Coronary artery (tissue), 2 donors: ENCODE results near the gene ZP1.
"Not testable (repeated sequence)": the region's sequence is repeated elsewhere in the genome, so short reads cannot be mapped to it uniquely, and the experiment has no call there.

Source experiments
- DNase-seq: peaks from one replicate; pipeline ENCODE4 v3.0.0-alpha.2; 2017; ENCODE audit warnings: low spot score
- H3K27ac ChIP-seq, 2 donors: fragments of 200-600 bp; sonication (generic); one replicate each; pipeline ENCODE4 v1.5.1; 2016 to 2019
- H3K4me3 ChIP-seq: fragments of 200-600 bp; sonication (generic); 2 replicates; pipeline ENCODE4 v1.5.1; 2016; ENCODE audit warnings: mild to moderate bottlenecking, moderate library complexity
- TF ChIP-seq, protein P1 (sequence below): fragments of 200-600 bp; sonication (generic); IDR thresholded peaks from one replicate; pipeline ENCODE4 v1.5.1; 2019; ENCODE audit warnings: antibody characterized with exemption

Gene ZP1

DNA sequence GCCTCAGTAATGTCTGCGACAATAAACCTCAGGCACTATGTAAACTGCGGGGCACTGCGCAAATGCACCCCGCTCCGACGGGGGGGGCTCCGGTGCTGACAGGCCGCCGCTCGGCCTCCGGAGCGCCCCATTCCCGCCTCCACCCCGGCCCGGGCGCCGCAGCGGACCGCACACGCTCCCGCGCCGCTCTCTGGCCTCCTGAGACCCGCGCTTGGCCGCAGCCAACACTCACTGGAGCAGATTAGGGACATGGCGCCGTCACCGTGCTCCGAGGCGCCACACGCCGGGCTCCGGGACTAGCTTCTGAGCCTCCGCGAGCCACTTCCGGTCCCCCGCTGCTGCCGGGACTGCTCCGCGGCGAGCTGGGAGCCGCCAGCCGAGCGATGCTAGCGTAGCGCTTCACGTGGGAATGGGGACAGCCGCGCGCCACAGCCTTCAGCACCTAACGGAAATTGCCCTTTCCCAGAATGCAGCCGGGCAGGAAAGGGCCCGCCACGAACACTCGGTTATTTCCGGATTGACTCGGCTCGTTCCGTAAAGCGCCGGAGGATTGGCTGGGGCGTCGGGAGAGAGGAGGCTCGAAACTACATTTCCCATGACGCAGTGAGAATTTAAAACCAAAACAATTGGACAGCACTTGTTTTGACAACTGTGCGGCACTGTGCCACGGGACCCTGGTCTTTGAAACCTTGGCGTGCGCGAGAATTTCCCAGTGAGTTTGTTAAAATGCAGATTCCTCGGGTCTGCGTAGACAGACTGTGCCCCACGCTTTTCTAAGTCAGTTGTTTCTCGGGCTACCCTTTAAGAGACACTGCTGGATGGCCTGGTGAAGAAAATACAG is 39.0 kb downstream of the ZP1 start, which contains the start of gene PRPF19:
Gene PRPF19, minus strand, starts transcription at position 454 of the 841 bp plus-strand sequence. Its CDS starts 203 bp downstream, at position 251.
- peak; percentile 97 for DNase-seq
- Histone ChIP-seq H3K4me3 (peak within 1 kb of the TSS; percentile 99), H3K27ac (peak within 1 kb of the TSS; percentile 95 to 98)
- TF ChIP-seq, protein P1, sequence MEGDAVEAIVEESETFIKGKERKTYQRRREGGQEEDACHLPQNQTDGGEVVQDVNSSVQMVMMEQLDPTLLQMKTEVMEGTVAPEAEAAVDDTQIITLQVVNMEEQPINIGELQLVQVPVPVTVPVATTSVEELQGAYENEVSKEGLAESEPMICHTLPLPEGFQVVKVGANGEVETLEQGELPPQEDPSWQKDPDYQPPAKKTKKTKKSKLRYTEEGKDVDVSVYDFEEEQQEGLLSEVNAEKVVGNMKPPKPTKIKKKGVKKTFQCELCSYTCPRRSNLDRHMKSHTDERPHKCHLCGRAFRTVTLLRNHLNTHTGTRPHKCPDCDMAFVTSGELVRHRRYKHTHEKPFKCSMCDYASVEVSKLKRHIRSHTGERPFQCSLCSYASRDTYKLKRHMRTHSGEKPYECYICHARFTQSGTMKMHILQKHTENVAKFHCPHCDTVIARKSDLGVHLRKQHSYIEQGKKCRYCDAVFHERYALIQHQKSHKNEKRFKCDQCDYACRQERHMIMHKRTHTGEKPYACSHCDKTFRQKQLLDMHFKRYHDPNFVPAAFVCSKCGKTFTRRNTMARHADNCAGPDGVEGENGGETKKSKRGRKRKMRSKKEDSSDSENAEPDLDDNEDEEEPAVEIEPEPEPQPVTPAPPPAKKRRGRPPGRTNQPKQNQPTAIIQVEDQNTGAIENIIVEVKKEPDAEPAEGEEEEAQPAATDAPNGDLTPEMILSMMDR = no peak

DNA sequence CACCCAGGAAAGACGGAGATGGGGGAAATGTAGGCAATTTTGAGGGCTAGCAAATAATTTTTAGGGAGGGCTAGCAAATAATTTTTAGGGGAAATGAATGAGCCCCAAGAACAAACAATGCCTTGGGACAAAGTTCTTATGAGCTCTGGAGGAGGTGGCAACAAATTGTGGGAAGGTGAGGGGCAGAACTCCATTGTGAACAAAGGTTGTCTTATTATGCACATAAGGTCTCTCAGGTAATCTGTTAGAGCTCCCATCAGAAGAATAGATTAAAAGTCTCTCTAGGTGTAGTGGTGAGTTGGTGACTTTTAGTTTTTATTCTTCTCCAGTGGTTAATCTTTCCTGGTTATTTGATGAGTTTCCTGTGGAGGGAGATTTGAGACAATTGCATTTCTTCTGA is 41.5 kb downstream of the ZP1 start:
- H3K27ac ChIP-seq = no peak overlapping the region
- no peak for DNase-seq
- TF ChIP-seq, protein P1 = no peak

DNA sequence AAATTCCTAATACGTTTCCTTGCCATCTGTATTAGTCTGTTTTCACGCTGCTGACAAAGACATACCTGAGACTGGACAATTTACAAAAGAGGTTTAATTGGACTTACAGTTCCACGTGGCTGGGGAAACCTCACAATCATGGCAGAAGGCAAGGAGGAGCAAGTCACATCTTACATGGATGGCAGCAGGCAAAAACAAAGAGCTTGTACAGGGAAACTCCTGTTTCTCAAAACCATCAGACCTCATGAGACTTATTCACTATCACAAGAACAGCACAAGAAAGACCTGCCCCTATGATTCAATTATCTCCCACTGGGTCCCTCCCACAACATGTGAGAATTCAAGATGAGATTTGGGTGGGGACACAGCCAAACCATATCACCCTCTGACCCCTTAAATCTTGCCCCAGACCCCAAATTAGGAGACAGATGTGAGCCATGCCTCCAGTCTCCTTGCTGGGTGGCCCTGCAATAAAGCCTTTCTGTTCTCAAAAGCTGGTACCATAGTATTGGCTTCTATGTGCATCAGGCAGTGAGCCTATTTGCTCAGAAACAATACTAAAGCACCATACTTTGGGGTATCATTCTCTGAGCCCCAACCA is 42.4 kb downstream of the ZP1 start:
- DNase-seq, H3K27ac ChIP-seq, H3K4me3 ChIP-seq: not testable (repeated sequence)

More for the DNA sequence above, 41.5 kb downstream of the ZP1 start:
- no peak overlapping the region for H3K4me3 ChIP-seq

DNA sequence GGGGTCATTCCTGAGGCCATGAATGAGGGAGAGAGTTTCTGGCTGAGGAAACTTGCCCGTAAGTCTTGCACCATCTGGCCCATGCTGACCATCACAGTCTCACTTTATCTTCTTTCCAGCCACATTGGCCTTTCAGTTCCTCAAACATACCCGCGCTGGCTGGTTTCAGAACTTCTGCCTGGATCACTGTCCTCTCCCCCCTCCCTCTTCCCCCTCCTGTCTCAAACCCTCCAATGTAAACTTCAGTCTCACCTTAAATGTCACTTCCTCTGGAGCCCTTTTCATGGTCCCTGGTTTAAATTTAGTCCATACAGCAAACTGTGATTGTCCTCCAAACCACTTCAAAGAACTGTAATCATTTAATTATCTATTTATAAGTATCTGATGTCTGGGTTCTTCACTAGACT is 42.9 kb downstream of the ZP1 start:
- no peak overlapping the region for H3K27ac ChIP-seq
- no peak overlapping the region for H3K4me3 ChIP-seq
- TF ChIP-seq, protein P1 = no peak
- no peak for DNase-seq

DNA sequence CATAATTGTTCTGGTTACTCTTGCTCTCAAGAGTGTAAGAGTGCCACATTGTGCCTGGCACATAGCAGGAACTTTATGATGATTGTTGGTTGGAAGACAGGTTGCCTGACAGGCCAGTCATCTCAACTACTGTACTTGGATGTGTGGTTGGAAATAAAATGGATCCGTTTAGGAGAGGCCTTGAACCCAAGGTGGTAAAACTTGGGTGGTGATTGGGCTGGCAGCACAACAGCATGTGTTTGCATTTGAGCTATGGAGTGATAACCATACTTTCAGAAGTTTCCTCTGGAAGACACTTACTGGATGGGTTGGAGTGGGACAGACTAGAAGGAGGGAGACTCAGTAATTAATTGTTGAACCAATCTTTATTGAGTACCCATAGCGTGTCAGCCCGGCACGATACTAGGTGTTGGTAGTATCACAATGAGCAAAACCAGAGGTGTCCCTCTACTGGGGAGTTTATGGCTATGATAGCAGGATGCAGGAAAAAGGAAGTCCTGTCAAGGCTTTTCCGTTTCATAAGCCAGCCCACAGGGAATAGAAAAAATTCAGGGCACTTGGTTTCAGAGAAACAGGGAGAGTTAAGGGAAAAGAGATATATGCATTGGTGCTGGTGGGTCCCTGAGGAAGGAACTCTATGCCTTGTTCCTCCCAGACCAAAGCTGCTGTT is 43.5 kb downstream of the ZP1 start:
- H3K27ac ChIP-seq = peak overlapping the region in 1 of 2 donors; percentile 8
- TF ChIP-seq, protein P1 = no peak
- no peak for DNase-seq

DNA sequence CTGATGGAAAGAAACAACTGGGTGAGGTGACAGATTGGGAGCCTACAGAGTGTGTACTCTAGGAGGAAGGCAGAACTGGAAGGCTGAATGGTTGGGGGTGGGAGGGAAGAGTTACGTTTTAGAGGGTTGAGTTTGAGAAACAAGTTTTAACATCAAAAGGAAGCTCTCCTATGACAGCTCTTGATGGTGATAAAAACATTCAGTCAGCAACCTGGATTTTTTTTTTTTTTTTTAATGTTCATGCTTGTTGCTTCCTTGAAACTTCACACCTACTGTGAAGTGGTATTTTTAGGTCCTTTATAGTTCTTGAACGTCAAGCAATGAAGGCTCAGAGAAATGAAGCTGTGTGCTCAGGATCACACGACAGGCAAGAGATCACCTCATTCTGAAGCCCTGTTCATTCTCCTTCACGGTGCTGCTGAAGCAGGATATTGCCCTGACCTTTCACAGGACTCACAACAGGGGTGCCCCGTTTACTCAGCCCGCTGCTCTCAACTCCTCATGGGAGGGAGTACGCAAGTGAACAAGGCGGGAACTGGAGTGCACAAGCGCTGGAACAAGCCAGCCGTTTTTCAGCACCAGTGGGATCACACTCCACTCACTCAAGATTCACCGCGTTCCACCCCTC is 45.0 kb downstream of the ZP1 start:
- Histone ChIP-seq H3K27ac (no peak overlapping the region), H3K4me3 (no peak overlapping the region)
- TF ChIP-seq, protein P1 = no peak
- DNase-seq = no peak

More for the DNA sequence above, 43.5 kb downstream of the ZP1 start:
- no peak overlapping the region for H3K4me3 ChIP-seq
